ENCODE data around the gene KEAP1.

The KEAP1 gene

DNA sequence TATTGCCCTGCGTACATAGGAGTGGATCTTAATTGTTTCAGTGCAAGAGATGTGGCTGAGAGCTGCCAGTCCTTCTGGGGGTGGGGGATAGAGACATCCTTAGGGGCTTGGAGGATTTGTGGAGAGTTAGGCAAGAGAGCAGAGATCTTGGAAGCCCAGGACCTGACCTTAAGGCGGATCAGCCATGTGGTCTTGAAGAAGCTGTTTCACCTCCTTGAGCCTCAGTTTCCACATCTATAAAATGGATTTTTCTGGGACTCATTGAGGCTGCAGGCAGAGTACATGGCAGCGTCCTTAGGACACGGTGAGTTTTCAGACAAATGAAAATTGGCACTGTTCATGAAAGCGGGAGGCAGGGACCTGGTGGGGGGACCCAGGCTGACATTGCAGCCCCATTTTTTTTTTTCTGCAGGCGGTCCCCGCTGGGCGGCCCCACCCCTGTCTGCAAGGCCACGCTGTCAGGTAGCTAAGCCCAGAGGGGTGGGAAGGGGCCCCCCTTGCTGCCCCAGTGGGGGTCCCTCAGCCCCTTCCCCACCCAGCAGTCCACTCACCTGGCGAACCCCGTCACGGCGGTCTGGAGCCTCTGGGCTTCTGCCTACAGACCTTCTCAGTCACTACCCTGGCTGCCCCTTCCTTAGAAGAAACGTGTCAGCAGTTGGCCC lies 52.8 kb downstream of the KEAP1 start:
- no peak for DNase-seq (ENCODE audit: low read depth in 2 of 2)

DNA sequence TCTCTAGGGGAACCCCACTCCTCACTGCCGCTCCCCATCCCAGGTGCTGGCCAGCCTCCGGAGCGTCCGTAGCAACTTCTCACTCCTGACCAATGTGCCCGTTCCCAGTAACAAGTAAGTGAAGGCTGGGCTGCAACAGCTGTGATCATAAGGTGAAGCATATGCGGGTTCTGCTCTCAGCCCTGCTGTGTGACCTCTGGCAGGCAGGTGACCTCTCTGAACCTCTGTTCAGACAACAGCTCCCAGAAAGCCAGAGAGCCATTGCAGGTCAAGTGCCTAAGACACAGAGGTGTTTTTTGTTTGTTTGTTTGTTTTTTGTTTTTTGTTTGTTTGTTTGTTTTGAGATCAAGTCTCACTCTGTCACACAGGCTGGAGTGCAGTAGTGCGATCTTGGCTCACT lies 54.1 kb downstream of the KEAP1 start:
- DNase-seq (ENCODE audit: low read depth in 2 of 2), result no peak

DNA sequence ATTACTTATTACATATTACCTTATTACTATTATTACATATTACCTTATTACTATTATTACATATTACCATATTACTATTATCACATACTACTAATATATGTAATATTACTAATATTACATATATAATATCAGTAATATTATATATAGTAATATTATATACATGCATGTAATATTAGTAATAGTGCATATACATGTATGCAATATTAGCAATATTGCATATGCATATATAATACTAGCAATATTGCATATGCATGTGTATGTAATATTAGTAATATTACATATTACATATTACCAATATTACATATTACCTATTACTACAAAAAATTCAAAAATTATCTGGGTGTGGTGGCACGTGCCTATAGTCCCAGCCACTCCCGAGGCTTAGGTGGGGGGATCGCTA lies 60.5 kb downstream of the KEAP1 start:
- no peak for DNase-seq (ENCODE audit: low read depth in 2 of 2)

DNA sequence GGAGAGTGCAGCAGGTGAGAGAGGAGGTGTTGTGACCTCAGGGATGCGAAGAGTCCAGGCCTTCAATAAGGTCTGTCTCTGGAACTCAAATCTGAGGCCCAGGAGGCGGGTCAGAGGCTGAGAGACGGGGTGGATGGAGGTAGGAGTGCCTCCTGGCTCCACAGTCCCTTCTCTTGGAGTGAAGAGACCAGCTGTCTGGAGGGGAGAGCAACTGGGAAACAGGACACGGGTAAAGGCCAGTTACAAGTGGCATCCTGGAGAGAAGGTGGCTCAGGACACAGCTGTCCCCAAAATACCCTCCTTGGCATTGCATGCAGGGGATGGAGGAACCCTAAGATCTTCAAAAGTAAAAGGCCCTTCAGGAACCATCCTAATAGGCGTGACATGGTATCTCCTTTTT lies 63.6 kb downstream of the KEAP1 start:
- DNase-seq (ENCODE audit: low read depth in 2 of 2), result no peak

Measured in activated CD4-positive, alpha-beta T cell treated with anti-CD3 and anti-CD28 coated beads for 24 hours (primary cell).